Mesothelial cell of epicardium (in vitro differentiated cells): ENCODE results near the gene OR13F1. TPM values are rescaled to one million over a fixed set of nuclear protein-coding genes. Genes with fewer than 3 reads are reported as not detected.

Experiments
- DNase-seq, 2 experiments: peaks; one replicate each; pipeline ENCODE4 v3.0.0; 2021; ENCODE audit warnings: low spot score in 2 of 2; ENCODE audit not compliant: unreplicated experiment in 2 of 2
- H3K27ac Mint-ChIP-seq: 2 replicates; pipeline ENCODE4 v1.8.0; 2021; ENCODE audit warnings: mixed read lengths
- H3K27me3 Mint-ChIP-seq: 2 replicates; pipeline ENCODE4 v1.8.0; 2021; ENCODE audit warnings: low read depth, mixed read lengths
- H3K36me3 Mint-ChIP-seq: 2 replicates; pipeline ENCODE4 v1.8.0; 2021; ENCODE audit warnings: mixed read lengths
- H3K4me1 Mint-ChIP-seq: 2 replicates; pipeline ENCODE4 v1.8.0; 2021; ENCODE audit warnings: mixed read lengths
- H3K4me3 Mint-ChIP-seq: 2 replicates; pipeline ENCODE4 v1.8.0; 2021; ENCODE audit warnings: mild to moderate bottlenecking, moderate library complexity, mixed read lengths
- H3K9me3 Mint-ChIP-seq: 2 replicates; pipeline ENCODE4 v1.8.0; 2021; ENCODE audit warnings: mixed read lengths
- CTCF ChIP-seq: fragments of 200-600 bp; sonication (generic); IDR thresholded peaks from one replicate; pipeline ENCODE4 v1.5.0; 2021; ENCODE audit warnings: antibody characterized with exemption; ENCODE audit not compliant: unreplicated experiment
- total RNA-seq: library from RNA; stranded (reverse); gene quantifications from 3 replicates; pipeline ENCODE4 v1.2.1, GENCODE V29; 2021

OR13F1 gene
- total RNA-seq, 1 donor from 2014 or later: not detected

GRCh38 chr9:104527109-104527508 lies 23.0 kb downstream of the OR13F1 start, which contains the start of gene OR13C4:
Gene OR13C4, minus strand, starts transcription at chr9:104527209. Its CDS starts 0 bp downstream, at chr9:104527209.
- Mint-ChIP-seq H3K27ac (no peak within 1 kb of the TSS), H3K36me3 (no peaks in the 10 kb centered on the region), H3K27me3 (no peaks in the 10 kb centered on the region), H3K4me3 (no peak within 1 kb of the TSS), H3K9me3 (peaks cover 7% of the 10 kb centered on the region), H3K4me1 (no peaks in the 10 kb centered on the region)
- DNase-seq: no peak
- TF ChIP-seq CTCF: no peak

- H3K4me3 Mint-ChIP-seq: no peak within 1 kb of the TSS
- no peaks in the 10 kb centered on the region for H3K9me3 Mint-ChIP-seq
- peaks cover 12% of the 10 kb centered on the region for H3K27me3 Mint-ChIP-seq
- TF ChIP-seq CTCF: no peak
- H3K27ac Mint-ChIP-seq: no peak within 1 kb of the TSS
- no peaks in the 10 kb centered on the region for H3K4me1 Mint-ChIP-seq
- no peak for DNase-seq
- no peaks in the 10 kb centered on the region for H3K36me3 Mint-ChIP-seq
These were observed 32.7 kb downstream of the OR13F1 start, which contains the start of gene OR13C3 for GRCh38 chr9:104536756-104537155. Gene OR13C3, minus strand, starts transcription at chr9:104536856. Its CDS starts 133 bp downstream, at chr9:104536723.

- no peak for TF ChIP-seq CTCF
- Mint-ChIP-seq H3K4me3 (no peak overlapping the region), H3K27me3 (peaks cover 12% of the 10 kb centered on the region), H3K9me3 (no peaks in the 10 kb centered on the region), H3K27ac (no peak overlapping the region), H3K36me3 (no peaks in the 10 kb centered on the region), H3K4me1 (no peaks in the 10 kb centered on the region)
- no peak for DNase-seq
These were observed 35.2 kb downstream of the OR13F1 start for GRCh38 chr9:104539275-104539674.

GRCh38 chr9:104544644-104545043 lies 40.6 kb downstream of the OR13F1 start:
- TF ChIP-seq CTCF: no peak
- no peaks in the 10 kb centered on the region for H3K36me3 Mint-ChIP-seq
- no peaks in the 10 kb centered on the region for H3K4me1 Mint-ChIP-seq
- peaks cover 4% of the 10 kb centered on the region for H3K27me3 Mint-ChIP-seq
- no peaks in the 10 kb centered on the region for H3K9me3 Mint-ChIP-seq
- no peak for DNase-seq
- no peak overlapping the region for H3K27ac Mint-ChIP-seq
- no peak overlapping the region for H3K4me3 Mint-ChIP-seq

GRCh38 chr9:104553261-104553660 lies 49.2 kb downstream of the OR13F1 start:
- no peaks in the 10 kb centered on the region for H3K27me3 Mint-ChIP-seq
- H3K9me3 Mint-ChIP-seq: peaks cover 18% of the 10 kb centered on the region
- no peak for TF ChIP-seq CTCF
- H3K4me1 Mint-ChIP-seq: no peaks in the 10 kb centered on the region
- no peak overlapping the region for H3K4me3 Mint-ChIP-seq
- no peak for DNase-seq
- no peak overlapping the region for H3K27ac Mint-ChIP-seq
- no peaks in the 10 kb centered on the region for H3K36me3 Mint-ChIP-seq

Other genes with a start within 250 kb of the OR13F1 start
- gene OR13C4, start 22.9 kb downstream of the OR13F1 start, total RNA-seq: not detected in 3 replicates
- 0.24 TPM in 1 of 3 replicates, not detected in the others for gene OR13C3, start 32.6 kb downstream of the OR13F1 start, total RNA-seq
- gene OR13C8, start 64.9 kb downstream of the OR13F1 start, total RNA-seq: not detected in 3 replicates
- gene OR13C5, start 95.2 kb downstream of the OR13F1 start, total RNA-seq: 0.25 TPM in 1 of 3 replicates, not detected in the others
- not detected in 3 replicates for gene OR13C2, start 101.4 kb downstream of the OR13F1 start, total RNA-seq
- not detected in 3 replicates for gene OR13C9, start 113.9 kb downstream of the OR13F1 start, total RNA-seq
- not detected in 3 replicates for gene OR13D1, start 190.3 kb downstream of the OR13F1 start, total RNA-seq
- gene NIPSNAP3A, start 243.4 kb downstream of the OR13F1 start, total RNA-seq: 25.1 to 26.2 TPM (median 25.6 TPM) in 3 replicates